HCT116 (cell line): ENCODE data around the gene DCUN1D1. TPM values are rescaled to one million over a fixed set of nuclear protein-coding genes. Genes with fewer than 3 reads are reported as not detected.

Experiments used
- ATAC-seq: fragments of 200-7000 bp; cut with Tn5 transposase; 2 replicates; pipeline ENCODE4 v1.9.1; 2020; ENCODE audit warnings: mild to moderate bottlenecking, moderate library complexity
- BruUV-seq: library from RNA; stranded (reverse); fragments of 400-500 nt; replicated peaks from 2 replicates; lab custom pipeline; 2021; lab: Mats Ljungman, UMichigan
- CTCF ChIA-PET: fragments of 300-600 bp; sonication (Branson Sonifier 250); formaldehyde crosslinking; loops from one replicate; lab custom pipeline; 2021; ENCODE audit warnings: antibody characterized with exemption; lab: Charles Lee
- POLR2A ChIA-PET: fragments of 300-600, 350-600 bp; sonication (Branson Sonifier 250); formaldehyde crosslinking; loops from one replicate; lab custom pipeline; 2021; ENCODE audit warnings: antibody characterized with exemption; lab: Charles Lee
- RAD21 ChIA-PET, 2 experiments: fragments of 300-600 bp; sonication (Branson Sonifier 250); formaldehyde crosslinking; loops; one replicate each; lab custom pipeline; 2023; ENCODE audit warnings: low total read pairs in 2 of 2; ENCODE audit not compliant: uncharacterized antibody in 2 of 2, unreplicated experiment in 2 of 2, low non-redundant PET in 1 of 2; lab: Charles Lee
- DNase-seq: peaks from one replicate; pipeline ENCODE4 v3.0.0-alpha.2; 2010; ENCODE audit warnings: low read depth, low spot score
- H2AFZ ChIP-seq: fragments of 200-600 bp; shearing (Covaris generic), sonication (generic); 2 replicates; pipeline ENCODE4 v1.6.1; 2017; ENCODE audit warnings: low read depth, mixed run types, mixed read lengths, antibody characterized with exemption, low read length; ENCODE audit not compliant: poor library complexity, severe bottlenecking
- H3K27ac ChIP-seq: 2 replicates; pipeline ENCODE4 v1.5.1; 2012; ENCODE audit warnings: low read depth, low read length
- H3K27me3 ChIP-seq: fragments of 200-600 bp; sonication (generic); 2 replicates; pipeline ENCODE4 v1.6.1; 2016; ENCODE audit warnings: mixed run types, low read length, mixed read lengths; ENCODE audit not compliant: insufficient read depth
- H3K36me3 ChIP-seq, 2 experiments: fragments of 200-500 bp in 1 of 2; fragments of 200-600 bp in 1 of 2; sonication (Bioruptor generic) in 1 of 2; sonication (generic) in 1 of 2; 2 replicates each; pipeline versions ENCODE4 v1.5.1 to v1.6.1; 2014 to 2016; ENCODE audit warnings: low read length in 2 of 2, inconsistent platforms in 1 of 2, mixed read lengths in 1 of 2, mixed run types in 1 of 2; ENCODE audit not compliant: insufficient read depth in 2 of 2, control insufficient read depth in 1 of 2
- H3K4me1 ChIP-seq, 2 experiments: fragments of 200-600 bp in 1 of 2; sonication (generic) in 1 of 2; 2 replicates each; pipeline versions ENCODE4 v1.5.1 to v1.6.1; 2012 to 2017; ENCODE audit warnings: low read length in 2 of 2, inconsistent platforms in 1 of 2, mild to moderate bottlenecking in 1 of 2, mixed read lengths in 1 of 2, mixed run types in 1 of 2, moderate library complexity in 1 of 2; ENCODE audit not compliant: insufficient read depth in 2 of 2, control insufficient read depth in 1 of 2
- H3K4me2 ChIP-seq: fragments of 200-600 bp; sonication (generic); 2 replicates; pipeline ENCODE4 v1.6.1; 2017; ENCODE audit warnings: mixed run types, low read length, mixed read lengths
- H3K4me3 ChIP-seq, 2 experiments: fragments of 200-600 bp in 1 of 2; sonication (generic) in 1 of 2; replicated peaks in 1 of 2; 2 replicates each; pipeline ENCODE4 v1.5.1; 2011 to 2016; ENCODE audit warnings: low read length in 2 of 2, control low read depth in 1 of 2, low read depth in 1 of 2, mild to moderate bottlenecking in 1 of 2, mixed read lengths in 1 of 2, mixed run types in 1 of 2
- H3K79me2 ChIP-seq: fragments of 200-600 bp; sonication (generic); 2 replicates; pipeline ENCODE4 v1.6.1; 2017; ENCODE audit warnings: mild to moderate bottlenecking, mixed run types, low read length, moderate library complexity, mixed read lengths; ENCODE audit not compliant: insufficient read depth
- H3K9ac ChIP-seq: fragments of 200-600 bp; sonication (generic); 2 replicates; pipeline ENCODE4 v1.6.1; 2016; ENCODE audit warnings: low read length, mixed read lengths
- H3K9me2 ChIP-seq: fragments of 200-600 bp; sonication (generic), shearing (Covaris generic); 2 replicates; pipeline ENCODE4 v1.6.1; 2017; ENCODE audit warnings: mixed run types, mild to moderate bottlenecking, moderate library complexity; ENCODE audit not compliant: insufficient read depth
- H3K9me3 ChIP-seq, 2 experiments: fragments of 200-500 bp in 1 of 2; fragments of 200-600 bp in 1 of 2; sonication (Bioruptor generic) in 1 of 2; sonication (generic) in 1 of 2; 2 replicates each; pipeline ENCODE4 v1.6.1; 2014 to 2017; ENCODE audit warnings: low read length in 2 of 2, mixed read lengths in 2 of 2, inconsistent platforms in 1 of 2, low read depth in 1 of 2, mild to moderate bottlenecking in 1 of 2, mixed run types in 1 of 2, moderate library complexity in 1 of 2; ENCODE audit not compliant: control insufficient read depth in 1 of 2, insufficient read depth in 1 of 2
- H4K20me1 ChIP-seq: fragments of 200-600 bp; sonication (generic), shearing (Covaris generic); 2 replicates; pipeline ENCODE4 v1.6.1; 2017; ENCODE audit warnings: mixed run types, mild to moderate bottlenecking, moderate library complexity; ENCODE audit not compliant: insufficient read depth
- CBX3 ChIP-seq: IDR thresholded peaks from 2 replicates; pipeline ENCODE4 v1.6.1; 2012; ENCODE audit warnings: low read depth
- EGR1 ChIP-seq: IDR thresholded peaks from 2 replicates; pipeline ENCODE4 v1.6.1; 2012; ENCODE audit warnings: low read depth
- EZH2 ChIP-seq: fragments of 200-600 bp; sonication (generic); IDR thresholded peaks from 2 replicates; pipeline ENCODE4 v1.6.1; 2017; ENCODE audit warnings: antibody characterized with exemption, mixed run types
- FOSL1 ChIP-seq: IDR thresholded peaks from 2 replicates; pipeline ENCODE4 v1.6.1; 2012; ENCODE audit warnings: low read depth
- POLR2A ChIP-seq: IDR thresholded peaks from 2 replicates; pipeline ENCODE4 v1.7.0; 2011; ENCODE audit warnings: borderline replicate concordance; ENCODE audit not compliant: insufficient read depth, insufficient read length; ENCODE audit errors: extremely low read depth
- POLR2AphosphoS5 ChIP-seq: IDR thresholded peaks from 2 replicates; pipeline ENCODE4 v1.6.1; 2011; ENCODE audit warnings: mild to moderate bottlenecking, low read depth, low read length, moderate library complexity
- TCF7L2 ChIP-seq: IDR thresholded peaks from 2 replicates; pipeline ENCODE4 v1.7.0; 2011; ENCODE audit warnings: borderline replicate concordance, inconsistent platforms; ENCODE audit not compliant: insufficient read depth, insufficient read length; ENCODE audit errors: extremely low read depth
- ZNF274 ChIP-seq: fragments of 200-500 bp; sonication (Bioruptor generic); IDR thresholded peaks from 2 replicates; pipeline ENCODE4 v1.6.1; 2014; ENCODE audit warnings: mild to moderate bottlenecking, low read depth, low read length, inconsistent platforms
- intact Hi-C: fragments of 100-400 bp; cut with micrococcal nuclease; formaldehyde crosslinking; loops from 2 replicates; pipeline ENCODE4 v1.10.0; 2022
- total RNA-seq: library from RNA; stranded (reverse); gene quantifications from one replicate; pipeline ENCODE4 v1.2.1, GENCODE V29; 2021; ENCODE audit not compliant: unreplicated experiment
- TF ChIP-seq, protein P1 (sequence below): IDR thresholded peaks from 2 replicates; pipeline ENCODE4 v1.6.1; 2012; ENCODE audit warnings: low read depth
- TF ChIP-seq, protein P2 (sequence below): IDR thresholded peaks from 2 replicates; pipeline ENCODE4 v1.6.1; 2012

Gene DCUN1D1
- total RNA-seq, 1 experiment from 2014 or later: 46.9 TPM

DNA sequence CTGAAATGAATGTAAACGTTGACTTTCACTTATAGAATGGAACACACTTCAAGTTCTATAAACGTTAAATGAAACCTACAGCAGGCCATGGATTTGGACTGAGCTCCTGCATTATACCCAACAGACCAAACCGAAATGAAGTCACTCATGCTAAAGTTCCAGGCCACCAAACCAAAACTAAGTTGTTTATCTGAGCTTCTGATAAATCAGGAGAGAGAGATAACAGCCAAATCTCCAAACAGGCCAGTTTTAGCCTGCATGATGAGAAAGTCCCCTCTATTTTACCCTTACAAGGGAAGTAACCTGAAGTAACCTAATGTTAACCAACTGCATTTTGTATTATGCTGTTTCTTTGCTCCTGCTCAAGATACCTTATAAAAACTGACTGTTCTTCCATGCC lies 44.5 kb downstream of the DCUN1D1 start:
- RAD21 ChIA-PET: no interaction called here
- no TSS peak for BruUV-seq

More for the DNA sequence above, 44.5 kb downstream of the DCUN1D1 start:
- Histone ChIP-seq H3K27ac (no peak overlapping the region), H3K4me3 (no peak overlapping the region), H3K9ac (no peak overlapping the region)
- ATAC-seq: no peak
- CTCF ChIA-PET: no interaction called here
- intact Hi-C loops: no loop called here
- TF ChIP-seq, protein P1, sequence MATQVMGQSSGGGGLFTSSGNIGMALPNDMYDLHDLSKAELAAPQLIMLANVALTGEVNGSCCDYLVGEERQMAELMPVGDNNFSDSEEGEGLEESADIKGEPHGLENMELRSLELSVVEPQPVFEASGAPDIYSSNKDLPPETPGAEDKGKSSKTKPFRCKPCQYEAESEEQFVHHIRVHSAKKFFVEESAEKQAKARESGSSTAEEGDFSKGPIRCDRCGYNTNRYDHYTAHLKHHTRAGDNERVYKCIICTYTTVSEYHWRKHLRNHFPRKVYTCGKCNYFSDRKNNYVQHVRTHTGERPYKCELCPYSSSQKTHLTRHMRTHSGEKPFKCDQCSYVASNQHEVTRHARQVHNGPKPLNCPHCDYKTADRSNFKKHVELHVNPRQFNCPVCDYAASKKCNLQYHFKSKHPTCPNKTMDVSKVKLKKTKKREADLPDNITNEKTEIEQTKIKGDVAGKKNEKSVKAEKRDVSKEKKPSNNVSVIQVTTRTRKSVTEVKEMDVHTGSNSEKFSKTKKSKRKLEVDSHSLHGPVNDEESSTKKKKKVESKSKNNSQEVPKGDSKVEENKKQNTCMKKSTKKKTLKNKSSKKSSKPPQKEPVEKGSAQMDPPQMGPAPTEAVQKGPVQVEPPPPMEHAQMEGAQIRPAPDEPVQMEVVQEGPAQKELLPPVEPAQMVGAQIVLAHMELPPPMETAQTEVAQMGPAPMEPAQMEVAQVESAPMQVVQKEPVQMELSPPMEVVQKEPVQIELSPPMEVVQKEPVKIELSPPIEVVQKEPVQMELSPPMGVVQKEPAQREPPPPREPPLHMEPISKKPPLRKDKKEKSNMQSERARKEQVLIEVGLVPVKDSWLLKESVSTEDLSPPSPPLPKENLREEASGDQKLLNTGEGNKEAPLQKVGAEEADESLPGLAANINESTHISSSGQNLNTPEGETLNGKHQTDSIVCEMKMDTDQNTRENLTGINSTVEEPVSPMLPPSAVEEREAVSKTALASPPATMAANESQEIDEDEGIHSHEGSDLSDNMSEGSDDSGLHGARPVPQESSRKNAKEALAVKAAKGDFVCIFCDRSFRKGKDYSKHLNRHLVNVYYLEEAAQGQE: no peak
- TF ChIP-seq POLR2A: no peak
- TF ChIP-seq POLR2AphosphoS5: no peak
- TF ChIP-seq FOSL1: no peak
- no peak for TF ChIP-seq CBX3
- TF ChIP-seq TCF7L2: no peak
- no peak for TF ChIP-seq ZNF274
- TF ChIP-seq EGR1: no peak
- no peak for TF ChIP-seq EZH2
- TF ChIP-seq, protein P2, sequence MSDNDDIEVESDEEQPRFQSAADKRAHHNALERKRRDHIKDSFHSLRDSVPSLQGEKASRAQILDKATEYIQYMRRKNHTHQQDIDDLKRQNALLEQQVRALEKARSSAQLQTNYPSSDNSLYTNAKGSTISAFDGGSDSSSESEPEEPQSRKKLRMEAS: no peak
- TF ChIP-seq, all 23 proteins: peak for 0
- no peaks in the 10 kb centered on the region for H3K9me2 ChIP-seq
- no peaks in the 10 kb centered on the region for H3K36me3 ChIP-seq
- no peaks in the 10 kb centered on the region for H3K4me1 ChIP-seq
- no peak overlapping the region for H3K4me2 ChIP-seq
- no peaks in the 10 kb centered on the region; the same call in 1 of the 2 replicates for H3K79me2 ChIP-seq
- H4K20me1 ChIP-seq: no peaks in the 10 kb centered on the region
- H2AFZ ChIP-seq: no peak overlapping the region
- POLR2A ChIA-PET: no interaction called here
- H3K27me3 ChIP-seq: no peaks in the 10 kb centered on the region
- H3K9me3 ChIP-seq: no peaks in the 10 kb centered on the region
- DNase-seq: no peak
